ENCODE data around the gene CD59.

DNA sequence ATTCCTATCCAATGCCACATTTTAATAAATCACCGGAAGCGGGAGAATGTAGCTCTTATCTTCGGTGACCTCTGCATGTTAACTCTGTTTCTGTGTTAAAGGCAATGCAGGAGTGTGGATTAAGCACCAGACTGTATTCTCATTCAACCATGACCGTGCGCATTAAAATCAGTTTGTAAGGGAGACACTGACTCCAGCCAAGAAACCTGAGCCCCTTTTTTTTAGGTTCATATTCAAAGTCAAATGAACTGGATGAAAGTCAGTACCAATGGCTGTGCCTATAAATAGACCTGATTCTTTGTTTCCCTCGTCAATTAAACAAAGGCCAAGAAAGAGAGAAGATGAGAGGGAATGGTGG is 67.8 kb downstream of the CD59 start:
- TF ChIP-seq CTCF (IDR thresholded peaks at IDR 0.05): no peak
- no peak for TF ChIP-seq POLR2AphosphoS5 (IDR thresholded peaks at IDR 0.05)
